T-helper 2 cell treated with Interferon-gamma antibody and Interleukin-4, amounts not matched to agents 5 μg/mL and 100 μg/mL, for 36 hours (primary cell): ENCODE measurements around the gene TCF7L1.

Experiments used
- DNase-seq: peaks from one replicate; pipeline ENCODE4 v3.0.0; 2021; ENCODE audit warnings: low spot score
- H3K27ac Mint-ChIP-seq: one replicate; pipeline ENCODE4 v1.8.0; 2021; ENCODE audit warnings: mild to moderate bottlenecking, mixed read lengths
- H3K27me3 Mint-ChIP-seq: one replicate; pipeline ENCODE4 v1.8.0; 2021; ENCODE audit warnings: low read depth, mixed read lengths
- H3K36me3 Mint-ChIP-seq: one replicate; pipeline ENCODE4 v1.8.0; 2021; ENCODE audit warnings: low read depth, mixed read lengths
- H3K4me1 Mint-ChIP-seq: one replicate; pipeline ENCODE4 v1.8.0; 2021; ENCODE audit warnings: low read depth, mixed read lengths
- H3K4me3 Mint-ChIP-seq: one replicate; pipeline ENCODE4 v1.8.0; 2022; ENCODE audit warnings: mild to moderate bottlenecking, moderate library complexity, mixed read lengths
- H3K9me3 Mint-ChIP-seq: one replicate; pipeline ENCODE4 v1.8.0; 2021; ENCODE audit warnings: mixed read lengths

TCF7L1 gene

DNA sequence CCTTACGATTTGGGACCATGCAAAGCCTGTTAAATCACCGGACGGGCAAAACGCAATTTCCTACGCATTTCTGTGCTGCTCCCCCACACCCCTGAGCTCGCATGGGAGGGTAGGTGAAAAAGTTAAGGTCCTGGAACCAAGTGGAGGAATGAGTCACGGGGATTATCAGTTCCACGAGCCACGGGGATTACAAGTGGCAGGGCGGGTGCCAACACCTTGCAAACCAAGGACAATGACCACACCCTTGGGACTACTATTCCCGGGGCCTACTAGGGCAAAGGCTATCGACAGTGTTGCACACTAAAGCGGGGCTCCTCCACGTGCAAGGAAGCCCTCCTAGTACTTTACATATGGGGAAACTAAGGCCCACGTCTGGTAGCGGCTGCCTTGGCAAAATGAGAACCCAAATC lies 220.7 kb downstream of the TCF7L1 start:
- H3K27me3 Mint-ChIP-seq = no peaks in the 10 kb centered on the region
- H3K9me3 Mint-ChIP-seq = no peaks in the 10 kb centered on the region
- H3K4me1 Mint-ChIP-seq = peaks cover 34% of the 10 kb centered on the region
- H3K36me3 Mint-ChIP-seq = peaks cover 35% of the 10 kb centered on the region
- H3K4me3 Mint-ChIP-seq = peak overlapping the region; percentile 100
- no peak for DNase-seq
- peak overlapping the region; percentile 98 for H3K27ac Mint-ChIP-seq

DNA sequence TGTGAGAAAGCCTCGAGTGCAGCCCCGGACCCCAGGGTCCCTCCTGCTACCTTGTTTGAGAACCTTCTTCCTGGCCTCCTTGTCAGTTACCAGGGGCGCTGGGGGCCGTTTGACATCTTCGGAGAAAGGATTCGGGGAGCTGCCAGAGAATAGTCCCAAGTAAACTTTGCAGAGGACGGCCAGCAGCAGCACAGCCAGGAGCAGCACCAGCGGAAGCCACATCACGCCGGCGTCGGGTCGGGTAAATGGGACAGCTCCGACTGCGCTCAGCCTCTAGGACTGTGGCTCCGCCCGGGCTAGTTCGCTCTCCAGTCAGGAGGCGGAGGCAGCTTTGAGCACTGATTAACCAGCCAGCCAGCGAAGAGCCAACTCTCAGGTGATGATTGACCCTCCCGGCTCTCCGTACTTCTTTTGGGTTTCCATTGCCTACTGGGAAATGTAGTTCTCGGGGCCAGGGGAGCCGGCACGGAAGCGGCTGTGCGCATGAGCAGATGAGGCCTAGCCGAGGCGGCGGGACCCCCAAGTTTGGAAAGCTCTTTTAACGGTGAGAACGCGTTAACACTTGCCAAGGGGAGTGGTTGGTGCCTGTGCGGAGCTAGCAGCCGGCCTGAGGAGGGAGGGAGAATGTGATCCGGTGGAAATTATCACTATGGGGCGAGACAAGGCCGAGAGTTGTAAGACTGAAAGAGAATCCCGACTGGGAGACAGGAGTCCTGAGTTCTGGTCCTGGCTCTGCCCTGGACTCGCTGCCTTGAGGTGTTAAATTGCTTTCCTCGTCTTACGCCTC lies 221.3 kb downstream of the TCF7L1 start, which contains the start of the genes ELMOD3 and RETSAT:
Gene ELMOD3, plus strand, starts transcription at position 484 of the 787 bp plus-strand sequence. CDS start 2,430 bp downstream, outside the sequence.
Gene RETSAT, minus strand, starts transcription at position 243 of the 787 bp plus-strand sequence. Its CDS starts 21 bp downstream, at position 222.
- Mint-ChIP-seq H3K9me3 (no peaks in the 10 kb centered on the region), H3K27me3 (no peaks in the 10 kb centered on the region), H3K36me3 (peaks cover 33% of the 10 kb centered on the region), H3K4me3 (peak within 1 kb of the TSS; percentile 100), H3K4me1 (peaks cover 36% of the 10 kb centered on the region), H3K27ac (peak within 1 kb of the TSS; percentile 98)
- peak; percentile 97 for DNase-seq

DNA sequence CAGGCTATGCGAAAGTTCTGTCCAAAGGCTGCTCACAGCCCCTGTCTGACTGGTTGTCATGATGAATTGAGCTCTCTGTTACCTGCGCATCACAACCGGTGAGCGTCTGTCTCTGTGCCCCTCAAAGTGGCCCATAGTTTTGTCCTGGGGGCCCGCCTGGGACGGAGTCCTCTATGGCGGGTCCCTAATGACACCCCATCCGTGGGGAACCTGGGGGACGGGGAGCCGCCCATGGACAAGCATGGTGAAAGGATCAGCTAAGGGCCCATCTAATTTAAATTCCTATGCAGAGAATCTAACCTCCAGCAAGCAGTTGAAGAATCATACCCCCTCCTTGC lies 221.8 kb downstream of the TCF7L1 start:
- no peaks in the 10 kb centered on the region for H3K9me3 Mint-ChIP-seq

DNA sequence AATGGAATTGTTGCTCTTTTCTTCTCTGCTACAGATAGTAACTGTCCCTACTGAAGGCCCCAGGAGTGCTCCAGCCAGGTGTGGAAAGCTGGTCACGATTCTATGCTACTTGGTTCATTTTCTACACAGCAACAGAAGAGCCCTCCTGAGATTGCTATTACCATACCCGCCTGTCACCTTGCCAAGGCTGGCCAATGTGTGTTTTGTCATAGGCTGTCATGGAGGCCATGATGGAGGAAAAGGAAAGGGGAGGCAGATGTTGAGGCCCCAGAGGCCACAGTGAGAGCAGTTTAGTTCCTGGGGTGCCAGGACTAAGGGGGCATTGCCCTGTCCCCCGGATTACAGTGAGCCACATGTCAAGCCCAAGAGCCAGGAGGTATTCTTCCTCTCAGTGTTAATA lies 222.3 kb downstream of the TCF7L1 start:
- H3K27ac Mint-ChIP-seq = peak overlapping the region; percentile 81
- peaks cover 36% of the 10 kb centered on the region for H3K4me1 Mint-ChIP-seq
- no peaks in the 10 kb centered on the region for H3K9me3 Mint-ChIP-seq
- H3K27me3 Mint-ChIP-seq = no peaks in the 10 kb centered on the region
- H3K36me3 Mint-ChIP-seq = peaks cover 30% of the 10 kb centered on the region
- peak overlapping the region; percentile 100 for H3K4me3 Mint-ChIP-seq
- DNase-seq = no peak

More for the DNA sequence above, 221.8 kb downstream of the TCF7L1 start:
- Mint-ChIP-seq H3K27ac (peak overlapping the region; percentile 98), H3K27me3 (no peaks in the 10 kb centered on the region), H3K36me3 (peaks cover 33% of the 10 kb centered on the region), H3K4me3 (peak overlapping the region; percentile 100), H3K4me1 (peaks cover 36% of the 10 kb centered on the region)
- no peak for DNase-seq

DNA sequence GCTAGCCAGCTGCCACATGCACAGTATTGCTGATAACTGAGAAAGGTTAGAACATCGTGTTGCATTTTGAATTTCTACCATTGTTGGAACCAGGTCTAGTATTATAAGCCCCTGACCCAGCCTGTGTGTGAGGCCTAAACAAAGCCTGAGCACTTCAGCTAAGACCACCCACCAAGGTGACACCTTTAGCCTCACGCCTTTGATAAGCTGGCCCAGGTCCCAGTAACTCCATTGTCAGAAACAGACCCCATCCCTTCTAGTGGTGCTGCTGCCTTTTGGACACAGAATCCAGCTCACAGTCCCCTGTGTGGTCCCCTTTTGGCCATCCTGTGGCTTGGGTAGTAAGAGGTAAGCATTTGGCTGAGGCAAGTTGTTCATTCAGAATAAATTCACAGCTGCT lies 223.0 kb downstream of the TCF7L1 start:
- Mint-ChIP-seq H3K9me3 (no peaks in the 10 kb centered on the region), H3K4me1 (peaks cover 34% of the 10 kb centered on the region), H3K27me3 (no peaks in the 10 kb centered on the region), H3K4me3 (no peak overlapping the region), H3K27ac (no peak overlapping the region), H3K36me3 (peaks cover 27% of the 10 kb centered on the region)
- no peak for DNase-seq

DNA sequence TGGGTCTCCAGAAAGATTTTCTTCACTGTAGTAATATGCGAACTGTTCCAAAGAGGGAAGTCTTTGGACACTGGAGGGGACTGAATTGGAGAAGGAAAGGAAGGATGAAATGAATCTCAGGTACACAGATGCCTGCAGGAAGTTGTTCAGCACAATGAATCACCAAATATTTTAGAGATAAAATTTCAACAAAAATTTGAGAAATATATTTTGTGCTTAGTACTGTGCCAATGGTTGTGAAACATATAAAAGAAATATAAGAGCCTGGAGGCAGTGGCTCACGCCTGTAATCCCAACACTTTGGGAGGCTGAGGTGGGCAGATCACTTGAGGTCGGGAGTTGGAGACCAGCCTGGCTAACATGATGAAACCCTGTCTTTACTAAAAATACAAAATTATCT lies 224.5 kb downstream of the TCF7L1 start:
- Mint-ChIP-seq H3K4me3 (no peak overlapping the region), H3K27me3 (no peaks in the 10 kb centered on the region), H3K9me3 (no peaks in the 10 kb centered on the region), H3K27ac (no peak overlapping the region), H3K4me1 (peaks cover 31% of the 10 kb centered on the region), H3K36me3 (peaks cover 31% of the 10 kb centered on the region)
- DNase-seq = no peak
